HG03196 (cell line): Measurements from ENCODE around the gene SLC38A1.
"Not testable (repeated sequence)": the region's sequence is repeated elsewhere in the genome, so short reads cannot be mapped to it uniquely, and the experiment has no call there.

Source experiments
- ATAC-seq: cut with Tn5 transposase; IDR thresholded peaks from one replicate; pipeline ENCODE4 v1.9.1; 2021; ENCODE audit not compliant: unreplicated experiment

Gene SLC38A1

GRCh38 chr12:46268583-46269428 is at the start of gene SLC38A1:
TSS of gene SLC38A1 (minus strand) at chr12:46269043. CDS start at chr12:46239800, 29,243 bp downstream.
- ATAC-seq, result peak; percentile 55

GRCh38 chr12:46318037-46318436 is 49.2 kb upstream of the SLC38A1 start:
- ATAC-seq, result no peak

GRCh38 chr12:46304070-46304469 is 35.2 kb upstream of the SLC38A1 start:
- ATAC-seq, result no peak

GRCh38 chr12:46303039-46303666 is 34.3 kb upstream of the SLC38A1 start:
- ATAC-seq, result no peak

- ATAC-seq, result no peak
Observed at GRCh38 chr12:46300910-46301309, 32.1 kb upstream of the SLC38A1 start.

- no peak for ATAC-seq
Observed at GRCh38 chr12:46299851-46300250, 31.0 kb upstream of the SLC38A1 start.

GRCh38 chr12:46298261-46298660 is 29.4 kb upstream of the SLC38A1 start:
- no peak for ATAC-seq

GRCh38 chr12:46296822-46297221 is 28.0 kb upstream of the SLC38A1 start:
- no peak for ATAC-seq

GRCh38 chr12:46292754-46293402 is 24.0 kb upstream of the SLC38A1 start:
- ATAC-seq, result no peak

- ATAC-seq, result not testable (repeated sequence)
Observed at GRCh38 chr12:46291953-46292352, 23.1 kb upstream of the SLC38A1 start.

- ATAC-seq, result not testable (repeated sequence)
Observed at GRCh38 chr12:46285177-46285576, 16.3 kb upstream of the SLC38A1 start.

- no peak for ATAC-seq
Observed at GRCh38 chr12:46282829-46283228, 14.0 kb upstream of the SLC38A1 start.

GRCh38 chr12:46276756-46277155 is 7.9 kb upstream of the SLC38A1 start:
- ATAC-seq, result no peak

- ATAC-seq, result no peak
Observed at GRCh38 chr12:46271863-46272262, 3.0 kb upstream of the SLC38A1 start.

GRCh38 chr12:46269429-46270241 is 792 bp upstream of the SLC38A1 start:
- peak; percentile 32 for ATAC-seq

GRCh38 chr12:46267825-46268582 is 839 bp downstream of the SLC38A1 start:
- ATAC-seq, result no peak

- ATAC-seq, result no peak
Observed at GRCh38 chr12:46267575-46267824, 1.3 kb downstream of the SLC38A1 start.

- ATAC-seq, result no peak
Observed at GRCh38 chr12:46266869-46267574, 1.8 kb downstream of the SLC38A1 start.

GRCh38 chr12:46266382-46266791 is 2.5 kb downstream of the SLC38A1 start:
- no peak for ATAC-seq

GRCh38 chr12:46265734-46266133 is 3.1 kb downstream of the SLC38A1 start:
- ATAC-seq, result no peak
